MV-4-11 (cell line): ENCODE measurements around the gene SATB2.

ENCODE experiments used
- DNase-seq: peaks from one replicate; lab custom pipeline; 2025; lab: John Stamatoyannopoulos, UW

The SATB2 gene

GRCh38 chr2:199325881-199326280 is 131.9 kb downstream of the SATB2 start:
- DNase-seq, result no peak

- no peak for DNase-seq
These were observed 135.6 kb downstream of the SATB2 start for GRCh38 chr2:199322151-199322550.

DNA sequence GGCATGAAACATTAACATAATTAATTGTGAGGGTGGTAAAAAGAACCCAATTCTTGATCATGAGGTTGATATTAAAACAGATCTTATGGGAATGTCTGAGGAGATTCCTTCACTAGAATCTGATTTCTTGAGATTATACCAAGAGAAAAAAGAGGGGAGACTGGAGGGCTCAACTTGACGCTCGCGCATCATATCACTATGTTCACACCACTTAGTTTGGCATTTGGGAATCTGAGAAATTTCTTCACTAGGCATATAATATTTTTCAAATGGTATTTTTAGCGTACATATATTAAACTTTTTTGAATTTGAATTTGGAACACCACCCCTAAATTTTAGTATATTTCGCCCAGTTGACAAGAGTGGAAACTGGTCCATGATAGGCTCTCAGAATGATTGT is 140.1 kb downstream of the SATB2 start:
- no peak for DNase-seq

DNA sequence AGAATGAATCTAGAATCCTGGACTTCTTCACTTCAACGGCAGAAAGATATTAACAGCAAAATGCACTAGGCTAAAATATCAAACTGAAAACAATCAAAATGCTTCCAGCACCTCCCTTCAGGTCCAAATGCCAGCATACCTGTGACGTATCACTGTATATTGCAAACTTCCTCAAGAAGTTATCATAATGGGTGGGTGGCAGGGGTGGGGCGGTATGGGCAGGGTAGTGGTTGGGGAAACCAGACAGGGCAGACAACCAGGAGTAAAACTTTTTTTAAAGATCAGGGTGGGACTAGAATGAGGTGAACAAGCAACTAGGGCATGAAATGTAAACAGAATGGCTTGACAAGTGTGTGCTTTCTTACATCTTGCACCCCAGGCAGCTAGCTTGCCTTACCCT is 140.9 kb downstream of the SATB2 start:
- no peak for DNase-seq

- DNase-seq, result peak; percentile 39
These were observed 142.2 kb downstream of the SATB2 start for GRCh38 chr2:199315299-199316179.

GRCh38 chr2:199312931-199313330 is 144.8 kb downstream of the SATB2 start:
- DNase-seq, result no peak

- no peak for DNase-seq
These were observed 146.8 kb downstream of the SATB2 start for GRCh38 chr2:199310771-199311585.

DNA sequence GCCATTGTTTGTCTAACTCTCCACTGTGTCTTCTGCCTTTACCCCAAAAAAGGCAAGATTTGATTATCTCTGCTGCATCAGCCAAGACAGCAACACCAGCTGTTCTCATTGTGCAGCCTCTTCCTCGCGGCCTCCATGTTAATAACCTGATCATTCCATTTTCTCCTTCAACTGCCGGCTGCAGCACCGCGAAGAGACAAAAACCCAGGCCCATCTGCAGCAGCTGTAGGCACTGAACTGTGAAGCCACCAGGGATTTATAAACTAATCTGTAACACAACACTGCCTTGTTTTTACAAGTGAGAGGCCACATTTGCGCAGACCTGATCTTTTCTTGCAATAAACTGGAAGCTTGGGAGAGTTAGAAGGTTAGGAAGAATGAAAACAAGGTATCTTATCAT is 147.8 kb downstream of the SATB2 start:
- DNase-seq, result no peak

- no peak for DNase-seq
These were observed 148.3 kb downstream of the SATB2 start for GRCh38 chr2:199309411-199309810.

GRCh38 chr2:199308567-199308966 is 149.2 kb downstream of the SATB2 start:
- no peak for DNase-seq

DNA sequence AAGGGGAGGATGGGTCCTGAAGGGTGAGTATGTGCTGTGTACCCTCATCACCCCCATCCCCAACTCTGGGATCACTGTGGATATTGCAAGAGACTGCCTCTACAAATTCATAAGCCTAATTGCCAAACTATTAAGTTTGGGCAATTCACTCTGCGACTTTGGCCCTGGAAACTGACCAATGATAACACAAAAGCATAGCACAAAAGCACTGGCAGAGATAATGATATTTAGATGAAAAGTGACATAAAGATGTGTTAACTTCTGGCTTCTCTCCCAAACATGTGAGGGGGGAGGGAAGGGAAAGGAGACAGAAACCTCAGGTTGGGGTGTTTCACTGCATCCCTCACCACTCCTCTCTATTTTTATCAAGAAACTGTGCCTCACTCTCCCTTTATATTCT is 150.3 kb downstream of the SATB2 start:
- DNase-seq, result no peak

GRCh38 chr2:199306116-199306515 is 151.6 kb downstream of the SATB2 start:
- no peak for DNase-seq

DNA sequence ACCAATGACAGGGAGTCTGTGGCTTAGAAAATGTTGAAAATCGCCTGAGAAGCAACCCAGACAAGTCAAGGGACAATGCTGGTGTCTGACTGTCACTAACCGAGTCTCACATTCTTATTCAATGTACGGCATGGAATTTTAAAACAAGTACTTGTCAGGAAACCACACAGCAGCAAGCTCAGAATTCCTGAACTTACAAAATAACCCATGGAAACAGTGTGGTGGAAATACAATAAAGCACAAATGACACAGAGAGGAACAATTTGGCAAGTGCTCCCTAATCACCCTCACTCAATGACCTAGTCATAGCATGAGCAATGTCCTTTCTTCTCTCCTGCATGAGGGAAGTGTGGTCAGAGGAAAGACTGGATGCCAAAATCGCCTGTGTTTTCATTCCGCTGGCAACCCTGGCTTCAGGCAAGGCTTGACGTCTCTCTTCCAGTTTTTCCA is 154.0 kb downstream of the SATB2 start:
- no peak for DNase-seq

DNA sequence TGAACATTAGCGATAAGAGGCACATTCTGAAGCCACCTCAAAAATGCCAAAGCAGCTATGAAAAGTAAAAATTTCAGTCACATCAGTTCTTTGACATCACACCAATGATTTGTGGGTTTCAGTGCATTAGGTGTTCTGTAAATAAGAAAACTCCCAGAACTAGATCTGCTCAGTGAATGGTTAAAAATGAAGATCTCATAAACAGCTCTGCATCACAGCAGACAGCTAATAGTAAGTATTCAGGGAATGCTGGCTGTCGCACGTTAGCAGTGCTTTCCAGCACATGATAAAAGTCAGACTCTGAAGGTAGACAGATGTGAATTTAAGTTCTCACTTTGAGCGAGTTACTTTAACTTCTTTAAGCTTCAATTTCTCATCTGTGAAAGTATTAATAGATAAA is 154.9 kb downstream of the SATB2 start:
- DNase-seq, result no peak

GRCh38 chr2:199288424-199288823 is 169.3 kb downstream of the SATB2 start:
- DNase-seq, result no peak

- peak; percentile 72 for DNase-seq
These were observed 175.4 kb downstream of the SATB2 start for GRCh38 chr2:199282309-199282708.

- no peak for DNase-seq
These were observed 178.6 kb downstream of the SATB2 start for GRCh38 chr2:199279146-199279545.

- DNase-seq, result no peak
These were observed 179.6 kb downstream of the SATB2 start for GRCh38 chr2:199278099-199278498.

GRCh38 chr2:199273042-199273511 is 184.7 kb downstream of the SATB2 start:
- peak; percentile 62 for DNase-seq

GRCh38 chr2:199261936-199262335 is 195.8 kb downstream of the SATB2 start:
- DNase-seq, result no peak

- DNase-seq, result no peak
These were observed 196.5 kb downstream of the SATB2 start for GRCh38 chr2:199261239-199261638.

DNA sequence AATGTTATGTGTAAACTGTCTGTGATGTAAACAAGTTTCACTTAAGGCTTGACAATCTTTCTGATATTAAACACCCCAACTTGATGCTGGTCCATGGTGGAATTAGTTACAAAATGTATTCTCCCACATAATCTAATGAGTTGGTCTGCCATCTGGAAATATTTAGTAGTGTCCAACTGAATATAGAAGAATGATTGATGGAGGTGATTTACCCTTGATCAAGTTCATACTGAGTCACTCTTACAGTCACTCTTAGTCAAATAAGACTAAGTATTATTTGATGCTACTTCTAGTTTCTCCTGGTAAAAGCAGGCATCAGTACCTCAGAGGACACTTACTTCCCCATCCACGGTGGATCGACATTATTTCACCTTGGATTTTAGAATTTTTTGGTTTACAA is 198.1 kb downstream of the SATB2 start:
- DNase-seq, result no peak

GRCh38 chr2:199258291-199258690 is 199.4 kb downstream of the SATB2 start:
- DNase-seq, result no peak
